Neural progenitor cell (in vitro differentiated cells): Measurements from ENCODE around the gene CDK8. TPM values are rescaled to one million over a fixed set of nuclear protein-coding genes. Genes with fewer than 3 reads are reported as not detected.

Experiments
- DNase-seq: peaks from one replicate; pipeline ENCODE4 v3.0.0-alpha.2; 2016; ENCODE audit warnings: low spot score
- H2AFZ ChIP-seq: fragments of 200-600 bp; sonication (generic); replicated peaks from 2 replicates; pipeline ENCODE4 v1.6.1; 2016; ENCODE audit warnings: antibody characterized with exemption
- H3F3A ChIP-seq: fragments of 200-600 bp; sonication (generic); 2 replicates; pipeline ENCODE4 v1.6.1; 2016; ENCODE audit warnings: antibody characterized with exemption, low read depth
- H3K27ac ChIP-seq: fragments of 200-600 bp; sonication (generic); 2 replicates; pipeline ENCODE4 v1.5.1; 2016; ENCODE audit warnings: mild to moderate bottlenecking
- H3K27me3 ChIP-seq: fragments of 200-600 bp; sonication (generic); 2 replicates; pipeline ENCODE4 v1.6.1; 2016; ENCODE audit warnings: mild to moderate bottlenecking, moderate library complexity
- H3K36me3 ChIP-seq: fragments of 200-600 bp; sonication (generic); 2 replicates; pipeline ENCODE4 v1.5.1; 2016
- H3K4me1 ChIP-seq: fragments of 200-600 bp; sonication (generic); 2 replicates; pipeline ENCODE4 v1.6.1; 2016; ENCODE audit warnings: mixed run types
- H3K4me2 ChIP-seq: fragments of 200-600 bp; sonication (generic); 2 replicates; pipeline ENCODE4 v1.6.1; 2016
- H3K4me3 ChIP-seq: fragments of 200-600 bp; sonication (generic); 2 replicates; pipeline ENCODE4 v1.5.1; 2016
- H3K79me2 ChIP-seq: fragments of 200-600 bp; sonication (generic); 2 replicates; pipeline ENCODE4 v1.6.1; 2016; ENCODE audit warnings: low read depth
- H3K9ac ChIP-seq: fragments of 200-600 bp; sonication (generic); 2 replicates; pipeline ENCODE4 v1.6.1; 2016
- H3K9me3 ChIP-seq: fragments of 200-600 bp; sonication (generic); 2 replicates; pipeline ENCODE4 v1.5.1; 2016; ENCODE audit warnings: low read depth
- H4K20me1 ChIP-seq: fragments of 200-600 bp; sonication (generic); 2 replicates; pipeline ENCODE4 v1.6.1; 2016; ENCODE audit warnings: low read depth
- H3K27ac Mint-ChIP-seq: 3 replicates; pipeline ENCODE4 v1.8.0; 2021; ENCODE audit warnings: mixed read lengths
- H3K27me3 Mint-ChIP-seq: 2 replicates; pipeline ENCODE4 v1.8.0; 2022; ENCODE audit warnings: low read depth, mild to moderate bottlenecking, inconsistent platforms, moderate library complexity, mixed read lengths; ENCODE audit not compliant: insufficient read depth
- H3K36me3 Mint-ChIP-seq: 3 replicates; pipeline ENCODE4 v1.8.0; 2021; ENCODE audit warnings: mixed read lengths
- H3K4me1 Mint-ChIP-seq: 3 replicates; pipeline ENCODE4 v1.8.0; 2021; ENCODE audit warnings: mixed read lengths
- H3K4me3 Mint-ChIP-seq: 3 replicates; pipeline ENCODE4 v1.8.0; 2021; ENCODE audit warnings: mild to moderate bottlenecking, moderate library complexity, mixed read lengths
- H3K9me3 Mint-ChIP-seq: 3 replicates; pipeline ENCODE4 v1.8.0; 2020; ENCODE audit warnings: mixed read lengths
- EZH2 ChIP-seq: fragments of 200-600 bp; sonication (generic); IDR thresholded peaks from 2 replicates; pipeline ENCODE4 v1.6.1; 2017; ENCODE audit warnings: antibody characterized with exemption, mild to moderate bottlenecking, moderate library complexity
- EZH2phosphoT487 ChIP-seq: fragments of 200-600 bp; sonication (generic); IDR thresholded peaks from 2 replicates; pipeline ENCODE4 v1.6.1; 2017; ENCODE audit warnings: antibody characterized with exemption
- total RNA-seq: library from RNA; depleted of rRNA; stranded (reverse); fragments of >200 nt; gene quantifications from 2 replicates; pipeline ENCODE4 v1.2.3, GENCODE V29; 2015; ENCODE audit warnings: low replicate concordance
- TF ChIP-seq, protein P1 (sequence below): fragments of 200-600 bp; sonication (generic); IDR thresholded peaks from 2 replicates; pipeline ENCODE4 v1.5.1; 2017; ENCODE audit warnings: antibody characterized with exemption, mild to moderate bottlenecking

The CDK8 gene
- total RNA-seq, 1 donor from 2014 or later: 69.3 TPM

- H2AFZ ChIP-seq: no peak overlapping the region
- H3K36me3 ChIP-seq: no peaks in the 10 kb centered on the region
- H3K79me2 ChIP-seq: no peaks in the 10 kb centered on the region
- no peak overlapping the region for H3K4me3 Mint-ChIP-seq
- H4K20me1 ChIP-seq: no peaks in the 10 kb centered on the region
- H3F3A ChIP-seq: no peaks in the 10 kb centered on the region
- H3K4me1 ChIP-seq: no peaks in the 10 kb centered on the region
- TF ChIP-seq EZH2phosphoT487 (no peak), EZH2 (no peak)
- TF ChIP-seq, protein P1, sequence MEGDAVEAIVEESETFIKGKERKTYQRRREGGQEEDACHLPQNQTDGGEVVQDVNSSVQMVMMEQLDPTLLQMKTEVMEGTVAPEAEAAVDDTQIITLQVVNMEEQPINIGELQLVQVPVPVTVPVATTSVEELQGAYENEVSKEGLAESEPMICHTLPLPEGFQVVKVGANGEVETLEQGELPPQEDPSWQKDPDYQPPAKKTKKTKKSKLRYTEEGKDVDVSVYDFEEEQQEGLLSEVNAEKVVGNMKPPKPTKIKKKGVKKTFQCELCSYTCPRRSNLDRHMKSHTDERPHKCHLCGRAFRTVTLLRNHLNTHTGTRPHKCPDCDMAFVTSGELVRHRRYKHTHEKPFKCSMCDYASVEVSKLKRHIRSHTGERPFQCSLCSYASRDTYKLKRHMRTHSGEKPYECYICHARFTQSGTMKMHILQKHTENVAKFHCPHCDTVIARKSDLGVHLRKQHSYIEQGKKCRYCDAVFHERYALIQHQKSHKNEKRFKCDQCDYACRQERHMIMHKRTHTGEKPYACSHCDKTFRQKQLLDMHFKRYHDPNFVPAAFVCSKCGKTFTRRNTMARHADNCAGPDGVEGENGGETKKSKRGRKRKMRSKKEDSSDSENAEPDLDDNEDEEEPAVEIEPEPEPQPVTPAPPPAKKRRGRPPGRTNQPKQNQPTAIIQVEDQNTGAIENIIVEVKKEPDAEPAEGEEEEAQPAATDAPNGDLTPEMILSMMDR: no peak
- no peak overlapping the region for H3K4me3 ChIP-seq
- no peaks in the 10 kb centered on the region for H3K9me3 ChIP-seq
- no peaks in the 10 kb centered on the region for H3K9me3 Mint-ChIP-seq
- no peak overlapping the region for H3K27ac Mint-ChIP-seq
- no peak overlapping the region for H3K27ac ChIP-seq
- H3K27me3 Mint-ChIP-seq: peaks cover 2% of the 10 kb centered on the region
- no peak overlapping the region for H3K4me2 ChIP-seq
- no peaks in the 10 kb centered on the region for H3K27me3 ChIP-seq
- H3K9ac ChIP-seq: no peak overlapping the region
- peaks cover 18% of the 10 kb centered on the region for H3K36me3 Mint-ChIP-seq
- DNase-seq: no peak
- no peaks in the 10 kb centered on the region for H3K4me1 Mint-ChIP-seq
Observed at GRCh38 chr13:26406791-26407190, 152.9 kb downstream of the CDK8 start.

GRCh38 chr13:26411206-26411605, 157.3 kb downstream of the CDK8 start:
- H3K4me1 ChIP-seq: no peaks in the 10 kb centered on the region
- H3F3A ChIP-seq: no peaks in the 10 kb centered on the region
- H3K79me2 ChIP-seq: no peaks in the 10 kb centered on the region
- no peaks in the 10 kb centered on the region for H3K9me3 ChIP-seq
- Mint-ChIP-seq H3K27me3 (peaks cover 2% of the 10 kb centered on the region), H3K4me3 (no peak overlapping the region), H3K36me3 (peaks cover 9% of the 10 kb centered on the region), H3K4me1 (no peaks in the 10 kb centered on the region), H3K27ac (no peak overlapping the region), H3K9me3 (no peaks in the 10 kb centered on the region)
- no peaks in the 10 kb centered on the region for H3K27me3 ChIP-seq
- no peaks in the 10 kb centered on the region for H4K20me1 ChIP-seq
- no peak overlapping the region for H3K27ac ChIP-seq
- no peak overlapping the region for H3K9ac ChIP-seq
- no peaks in the 10 kb centered on the region for H3K36me3 ChIP-seq
- no peak for DNase-seq
- H3K4me2 ChIP-seq: no peak overlapping the region
- no peak overlapping the region for H2AFZ ChIP-seq
- TF ChIP-seq EZH2phosphoT487 (no peak), EZH2 (no peak)
- TF ChIP-seq, protein P1: no peak
- H3K4me3 ChIP-seq: no peak overlapping the region

- Mint-ChIP-seq H3K4me3 (no peak overlapping the region), H3K9me3 (peaks cover 2% of the 10 kb centered on the region)
Observed at GRCh38 chr13:26412263-26412662, 158.3 kb downstream of the CDK8 start.

More at GRCh38 chr13:26412263-26412662, 158.3 kb downstream of the CDK8 start:
- DNase-seq: no peak
- no peaks in the 10 kb centered on the region for H3K4me1 Mint-ChIP-seq
- no peaks in the 10 kb centered on the region for H3K27me3 Mint-ChIP-seq
- Histone ChIP-seq H4K20me1 (no peaks in the 10 kb centered on the region), H3K27me3 (no peaks in the 10 kb centered on the region), H3K79me2 (no peaks in the 10 kb centered on the region), H3K4me2 (no peak overlapping the region), H3F3A (no peaks in the 10 kb centered on the region), H3K4me1 (no peaks in the 10 kb centered on the region), H2AFZ (no peak overlapping the region), H3K9me3 (no peaks in the 10 kb centered on the region), H3K4me3 (no peak overlapping the region), H3K27ac (no peak overlapping the region), H3K36me3 (no peaks in the 10 kb centered on the region), H3K9ac (no peak overlapping the region)
- no peak overlapping the region for H3K27ac Mint-ChIP-seq
- peaks cover 7% of the 10 kb centered on the region for H3K36me3 Mint-ChIP-seq
- TF ChIP-seq, protein P1: no peak
- TF ChIP-seq EZH2phosphoT487: no peak
- no peak for TF ChIP-seq EZH2
